Hematopoietic multipotent progenitor cell treated with erythropoietin and hydrocortisone succinate and interleukin-3 and kit ligand, for 4 days (in vitro differentiated cells): Measurements from ENCODE around the gene FAU.
A peak's percentile ranks its signal among the peaks of the same experiment; 100 is the strongest.
"Not testable (repeated sequence)": the region's sequence is repeated elsewhere in the genome, so short reads cannot be mapped to it uniquely, and the experiment has no call there.

ENCODE experiments used
- DNase-seq: peaks from one replicate; pipeline ENCODE4 v3.0.0-alpha.2; 2015

Gene FAU

DNA sequence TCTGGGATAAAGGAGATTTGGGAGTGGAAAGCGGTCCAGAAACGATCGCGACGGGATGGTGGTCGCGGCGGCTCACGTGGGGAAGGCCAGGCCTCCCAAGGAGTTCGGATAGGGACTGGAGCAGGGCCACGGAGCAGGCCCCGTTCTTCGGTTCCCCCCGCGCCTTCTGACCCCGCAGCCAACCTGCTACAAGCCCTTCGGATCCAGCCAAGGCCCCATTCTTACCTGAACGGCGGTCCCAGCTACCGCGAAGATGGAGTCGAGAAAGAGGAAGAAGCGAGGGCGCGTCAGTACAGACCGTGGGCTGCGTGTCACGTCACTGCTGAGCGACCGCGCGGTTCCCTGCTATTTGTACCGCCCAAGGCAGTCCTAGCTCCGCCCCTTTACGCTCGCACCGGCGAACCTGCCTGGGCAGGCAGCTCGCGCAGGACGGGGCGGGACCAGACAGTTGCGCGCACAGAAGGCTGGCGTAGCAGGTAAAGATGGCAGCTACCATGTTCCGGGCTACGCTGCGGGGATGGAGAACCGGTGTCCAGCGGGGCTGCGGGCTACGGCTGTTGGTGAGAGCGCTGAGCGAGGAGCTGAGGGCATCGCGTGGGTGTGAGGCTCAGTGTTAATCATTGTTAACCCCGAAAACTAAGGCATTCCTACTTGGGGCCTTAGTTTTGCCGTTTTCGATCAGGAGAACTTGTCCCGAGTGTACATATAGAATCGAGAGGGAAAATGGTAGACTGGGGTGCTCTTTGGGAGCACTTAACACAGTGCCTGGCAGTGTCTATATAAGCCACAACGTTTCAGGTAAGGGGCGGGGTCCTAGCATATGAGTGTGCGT, at the start of gene FAU, which contains the start of gene MRPL49:
Gene FAU (minus strand): TSS at position 270 of the 832 bp plus-strand sequence. CDS start 321 bp downstream, outside the sequence.
Gene MRPL49 (plus strand): TSS at position 457 of the 832 bp plus-strand sequence. CDS start 26 bp downstream, at position 483.
- DNase-seq = peak; percentile 100

- peak; percentile 69 for DNase-seq
Observed at GRCh38 chr11:65170058-65170534, 48.2 kb upstream of the FAU start, which contains the start of gene SPDYC. TSS of gene SPDYC (plus strand) at chr11:65170233. CDS start at chr11:65171358, 1,125 bp downstream.

- peak; percentile 97 for DNase-seq
Observed at GRCh38 chr11:65169164-65169641, 47.3 kb upstream of the FAU start.

DNA sequence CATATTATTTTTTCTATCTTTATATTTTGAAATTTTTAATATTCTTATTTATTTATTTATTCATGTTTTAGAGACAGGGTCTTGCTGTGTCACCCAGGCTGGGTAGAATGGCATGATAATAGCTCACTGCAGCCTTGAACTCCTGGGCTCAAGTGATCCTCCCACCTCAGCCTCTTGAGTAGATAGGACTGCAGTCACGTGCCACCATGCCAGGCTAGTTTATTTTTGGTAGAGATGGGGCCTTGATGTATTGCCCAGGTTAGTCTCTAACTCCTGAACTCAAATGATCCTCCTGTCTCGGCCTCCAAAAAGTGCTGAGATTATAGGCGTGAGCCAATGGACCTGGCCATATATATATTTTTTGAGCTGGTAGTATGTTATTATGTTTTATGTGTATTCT, 45.7 kb upstream of the FAU start:
- no peak for DNase-seq

DNA sequence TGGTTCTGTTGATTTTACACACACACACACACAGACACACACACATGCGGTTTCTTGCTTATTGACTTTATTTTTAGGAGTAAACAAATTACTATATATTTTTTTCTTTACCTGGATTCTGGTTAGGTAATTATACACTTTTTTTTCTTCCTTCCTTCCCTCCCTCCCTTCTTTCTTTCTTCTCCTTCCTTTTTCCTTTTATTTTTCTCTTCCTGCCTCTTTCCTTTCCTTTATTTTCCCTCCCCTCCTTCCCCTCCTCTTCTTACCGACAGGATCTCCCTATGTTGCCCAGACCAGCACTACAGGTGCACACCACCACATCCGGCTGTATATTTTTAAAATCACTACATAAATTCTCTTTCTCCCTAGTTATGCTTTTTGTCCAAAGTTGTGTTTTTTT, 45.0 kb upstream of the FAU start:
- DNase-seq = no peak

- DNase-seq = no peak
Observed at GRCh38 chr11:65165410-65166317, 43.7 kb upstream of the FAU start.

GRCh38 chr11:65163684-65164083, 41.8 kb upstream of the FAU start:
- DNase-seq = no peak

DNA sequence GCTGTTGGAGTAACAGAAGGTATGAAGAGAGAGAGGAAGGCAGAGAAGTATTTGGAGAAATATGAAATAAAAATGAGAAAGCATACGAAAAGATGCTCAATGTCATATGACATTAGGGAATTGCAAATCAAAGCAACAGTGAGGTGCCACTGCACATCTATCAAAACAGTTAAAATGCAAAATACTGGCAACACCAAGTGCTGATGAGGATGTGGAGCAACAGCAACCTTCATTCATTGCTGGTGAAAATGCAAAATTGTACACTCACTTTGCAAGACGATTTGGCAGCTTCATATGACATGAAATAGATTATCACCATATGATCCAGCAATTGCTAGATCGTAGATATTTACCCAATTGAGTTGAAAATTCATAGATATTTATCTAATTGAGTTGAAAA, 38.7 kb upstream of the FAU start:
- DNase-seq = no peak

- no peak for DNase-seq
Observed at GRCh38 chr11:65159012-65159411, 37.1 kb upstream of the FAU start.

- DNase-seq = no peak
Observed at GRCh38 chr11:65157336-65157735, 35.4 kb upstream of the FAU start.

GRCh38 chr11:65156926-65157325, 35.0 kb upstream of the FAU start:
- DNase-seq = no peak

- no peak for DNase-seq
Observed at GRCh38 chr11:65156256-65156655, 34.3 kb upstream of the FAU start.

DNA sequence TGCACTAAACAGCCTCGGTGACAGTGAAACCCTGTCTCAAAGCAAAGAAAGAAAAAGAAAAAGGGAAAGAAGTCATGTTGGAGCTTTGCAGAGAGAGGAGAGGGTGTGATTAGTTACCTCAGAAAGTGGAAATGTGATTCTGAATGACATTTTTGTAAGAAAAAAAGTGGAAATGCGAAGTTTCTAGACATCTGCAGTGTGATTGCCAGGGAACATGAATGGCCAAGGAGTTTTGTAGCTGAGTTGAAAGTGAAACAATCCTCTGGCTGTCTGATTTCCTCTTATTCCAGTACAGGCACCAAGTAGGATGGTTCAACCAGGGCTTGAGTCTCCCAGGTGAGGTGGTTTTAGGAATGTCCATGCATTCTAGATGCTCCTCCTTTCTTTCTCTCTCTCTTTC, 30.2 kb upstream of the FAU start:
- DNase-seq = peak; percentile 19

GRCh38 chr11:65151331-65151899, 29.5 kb upstream of the FAU start:
- peak; percentile 38 for DNase-seq

DNA sequence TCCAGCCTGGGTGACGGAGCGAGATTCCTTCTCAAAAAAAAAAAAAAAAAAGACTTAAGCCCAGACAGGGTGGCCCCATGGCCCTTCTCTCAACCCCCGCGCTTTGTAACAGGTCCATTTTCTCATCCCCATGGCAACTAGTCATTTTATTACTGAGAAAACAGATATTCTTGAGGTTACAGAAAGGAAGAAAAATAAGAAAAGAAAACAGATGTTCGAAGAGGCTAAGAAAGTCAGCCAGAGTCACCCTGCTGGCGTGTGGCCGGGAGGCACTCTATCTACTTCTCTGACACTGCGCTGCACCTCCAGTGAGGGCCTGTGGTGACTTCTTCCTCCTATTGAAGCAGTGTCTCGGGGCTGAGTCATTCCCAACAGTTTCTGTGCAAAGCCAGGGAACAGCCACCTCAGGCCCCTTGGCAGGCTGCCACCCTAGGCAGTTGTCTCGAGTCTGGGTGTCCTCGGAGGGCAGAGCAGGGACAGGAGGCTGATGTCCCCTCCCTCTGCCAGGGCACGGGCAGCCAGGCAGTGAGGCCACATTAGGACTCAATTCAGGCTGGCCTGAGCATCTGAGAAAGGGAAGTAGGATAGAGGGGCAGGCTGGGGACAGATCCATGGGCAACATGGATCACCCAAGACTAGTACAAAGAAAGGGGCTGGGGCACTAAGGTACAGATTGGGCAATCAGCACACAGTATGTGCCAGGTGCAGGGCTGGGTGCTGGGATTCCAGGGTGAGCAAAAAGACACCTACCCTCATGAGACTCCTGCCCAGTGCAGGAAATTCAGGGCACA, 28.8 kb upstream of the FAU start:
- peak; percentile 98 for DNase-seq

DNA sequence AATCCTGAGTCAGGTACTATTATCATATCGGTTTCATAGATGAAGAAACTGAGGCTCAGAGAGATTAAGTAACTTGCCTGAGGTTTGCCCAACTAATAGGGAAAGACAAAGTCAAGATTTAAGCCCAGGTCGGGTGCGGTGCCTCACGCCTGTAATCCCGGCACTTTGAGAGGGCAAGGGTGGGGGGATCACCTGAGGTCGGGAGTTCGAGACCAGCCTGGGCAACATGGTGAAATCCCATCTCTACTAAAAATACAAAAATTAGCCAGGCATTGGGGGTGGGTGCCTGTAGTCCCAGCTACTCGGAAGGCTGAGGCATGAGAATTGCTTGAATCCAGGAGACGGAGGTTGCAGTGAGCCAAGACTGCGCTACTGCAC, 28.2 kb upstream of the FAU start:
- DNase-seq = not testable (repeated sequence)

DNA sequence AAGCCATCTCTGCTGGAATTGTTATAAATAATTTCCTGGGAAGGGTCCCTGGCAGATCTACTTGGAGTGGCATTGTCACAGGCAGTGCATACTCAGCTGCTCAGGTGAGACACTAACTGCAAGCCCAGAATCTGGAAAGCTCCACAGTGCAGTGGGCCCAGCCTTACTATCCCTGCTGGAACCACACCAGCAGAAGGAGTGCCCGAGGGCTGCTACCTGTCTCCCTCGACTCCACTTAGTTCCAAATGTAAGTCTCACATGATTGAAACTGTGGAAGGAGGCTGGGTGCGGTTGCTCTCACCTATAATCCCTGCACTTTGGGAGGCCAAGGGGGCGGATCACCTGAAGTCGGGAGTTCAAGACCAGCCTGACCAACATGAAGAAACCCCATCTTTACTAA, 26.7 kb upstream of the FAU start:
- DNase-seq = no peak

DNA sequence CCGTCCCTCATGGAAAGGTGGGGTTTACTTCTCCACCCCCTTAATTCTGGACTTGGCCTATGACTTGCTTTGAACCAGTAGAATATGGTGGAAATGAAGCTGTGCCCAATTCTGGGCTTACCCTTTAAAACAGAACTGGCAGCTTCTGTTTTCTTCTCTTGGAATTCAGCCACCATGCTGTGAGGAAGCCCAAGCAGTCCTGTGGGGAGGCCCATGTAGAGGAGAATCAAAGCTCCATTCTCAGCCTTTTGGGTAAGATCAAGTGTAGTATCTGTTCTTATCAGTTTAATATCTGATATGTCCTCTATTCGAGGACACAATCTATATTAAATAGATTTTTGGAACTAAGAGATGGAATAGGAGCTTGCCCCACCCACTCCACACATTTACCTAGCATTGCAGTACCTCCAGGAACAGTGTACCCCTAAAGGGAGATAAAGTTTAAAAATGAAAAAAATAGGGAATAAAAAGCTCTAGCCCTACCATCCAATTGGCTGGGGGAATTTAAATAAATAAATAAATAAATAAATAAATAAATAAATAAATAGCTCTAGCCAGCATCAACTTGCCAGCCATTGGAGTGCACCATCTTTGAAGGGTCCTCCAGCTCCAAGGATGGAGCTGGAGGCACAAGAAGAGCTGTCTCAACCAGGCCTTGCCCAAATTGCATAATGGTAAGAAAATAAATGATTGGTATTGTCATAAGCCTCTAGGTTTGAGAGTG, 25.6 kb upstream of the FAU start:
- no peak for DNase-seq

DNA sequence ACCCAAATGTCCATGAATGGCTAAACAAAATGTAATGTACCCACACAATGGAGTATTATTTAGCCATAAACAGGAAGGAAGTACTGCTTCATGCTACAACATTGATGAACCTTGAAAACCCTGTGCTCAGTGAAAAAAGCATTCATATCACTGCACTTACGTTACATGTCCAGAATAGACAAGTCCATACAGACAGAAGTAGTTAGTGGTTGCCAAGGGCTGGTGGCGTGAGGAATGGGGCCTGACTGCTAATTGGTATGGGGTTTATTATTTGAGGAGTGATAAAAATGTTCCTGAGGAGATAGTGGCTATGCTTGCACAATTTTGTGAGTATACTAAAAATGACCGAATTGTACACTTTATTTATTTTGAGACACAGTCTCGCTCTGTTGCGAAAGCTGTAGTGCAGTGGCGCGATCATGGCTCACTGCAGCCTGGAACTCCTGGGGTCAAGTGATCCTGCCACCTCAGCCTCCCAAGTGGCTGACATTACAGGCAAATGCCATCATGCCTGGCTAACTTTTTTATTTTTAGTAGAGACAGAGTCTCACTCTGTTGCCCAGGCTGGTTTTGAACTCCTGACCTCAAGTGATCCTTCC, 20.1 kb upstream of the FAU start:
- no peak for DNase-seq

DNA sequence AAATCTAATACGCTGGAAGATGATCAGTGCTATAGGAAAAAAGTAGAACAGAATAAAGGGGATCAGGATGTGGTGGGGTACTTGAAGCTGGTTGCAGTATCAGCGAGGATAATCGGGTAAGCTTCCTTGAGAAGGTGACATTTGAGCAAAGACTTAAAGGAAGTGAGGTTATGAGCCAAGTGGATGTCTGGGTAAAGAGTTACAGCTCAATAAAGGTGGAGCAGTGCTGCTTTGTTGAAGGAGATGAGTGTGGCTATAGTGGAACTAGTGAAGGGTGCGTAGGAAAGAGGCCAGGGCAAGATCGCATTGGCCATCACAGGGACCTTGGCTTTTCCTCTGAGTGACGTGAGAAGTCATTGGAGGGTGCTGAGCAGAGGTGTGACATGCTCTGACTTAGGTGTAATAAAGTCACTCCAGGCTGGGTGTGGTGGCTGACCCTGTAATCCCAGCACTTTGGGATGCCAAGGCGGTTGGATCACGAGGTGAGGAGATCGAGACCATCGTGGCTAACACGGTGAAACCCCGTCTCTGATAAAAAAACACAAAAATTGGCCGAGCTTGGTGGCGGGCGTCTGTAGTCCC, 14.7 kb upstream of the FAU start:
- no peak for DNase-seq
